HL-60 (cell line): Measurements from ENCODE around the gene ALX4.

Source experiments
- DNase-seq, 2 experiments: peaks; one replicate each; pipeline ENCODE4 v3.0.0-alpha.2; 2010 to 2020; ENCODE audit warnings: low read depth in 1 of 2, low spot score in 1 of 2
- H3K27ac ChIP-seq: fragments of 250-450 bp; sonication (Bioruptor Pico); replicated peaks from 2 replicates; pipeline ENCODE4 v1.5.1; 2020; ENCODE audit warnings: mild to moderate bottlenecking, moderate library complexity
- H3K27me3 ChIP-seq: fragments of 250-450 bp; sonication (Bioruptor Pico); 2 replicates; pipeline ENCODE4 v1.5.1; 2021; ENCODE audit warnings: mild to moderate bottlenecking, moderate library complexity; ENCODE audit not compliant: insufficient read depth, poor library complexity, severe bottlenecking
- H3K4me3 ChIP-seq: replicated peaks from 2 replicates; pipeline ENCODE4 v1.5.1; 2011; ENCODE audit warnings: mild to moderate bottlenecking, control low read depth, low read length; ENCODE audit not compliant: insufficient read depth
- CTCF ChIP-seq: IDR thresholded peaks from one replicate; pipeline ENCODE4 v1.5.1; 2011; ENCODE audit warnings: low read length, control low read depth, inconsistent platforms; ENCODE audit not compliant: insufficient read depth
- GABPA ChIP-seq: IDR thresholded peaks from 2 replicates; pipeline ENCODE4 v1.6.1; 2012; ENCODE audit warnings: low read depth
- POLR2AphosphoS5 ChIP-seq: IDR thresholded peaks from 2 replicates; pipeline ENCODE4 v1.6.1; 2012; ENCODE audit warnings: low read depth
- REST ChIP-seq: IDR thresholded peaks from 2 replicates; pipeline ENCODE4 v1.6.1; 2012; ENCODE audit warnings: low read depth; ENCODE audit not compliant: insufficient replicate concordance
- SPI1 ChIP-seq: IDR thresholded peaks from 2 replicates; pipeline ENCODE4 v1.6.1; 2012; ENCODE audit warnings: low read depth, mild to moderate bottlenecking, borderline replicate concordance

ALX4 gene

GRCh38 chr11:44314733-44315132 is 4.8 kb upstream of the ALX4 start:
- peaks cover 91% of the 10 kb centered on the region for H3K27me3 ChIP-seq
- H3K27ac ChIP-seq: no peak overlapping the region
- TF ChIP-seq CTCF: no peak
- no peak for TF ChIP-seq REST
- no peak for TF ChIP-seq POLR2AphosphoS5
- TF ChIP-seq SPI1: no peak
- TF ChIP-seq GABPA: no peak
- H3K4me3 ChIP-seq: no peak overlapping the region
- no peak for DNase-seq

GRCh38 chr11:44313761-44314489 is 4.0 kb upstream of the ALX4 start:
- Histone ChIP-seq H3K27ac (no peak overlapping the region), H3K4me3 (no peak overlapping the region), H3K27me3 (peaks cover 90% of the 10 kb centered on the region)
- TF ChIP-seq CTCF (no peak), GABPA (no peak), REST (no peak), SPI1 (no peak), POLR2AphosphoS5 (no peak)
- no peak for DNase-seq

GRCh38 chr11:44312876-44313275 is 2.9 kb upstream of the ALX4 start:
- Histone ChIP-seq H3K27ac (no peak overlapping the region), H3K4me3 (no peak overlapping the region), H3K27me3 (peaks cover 89% of the 10 kb centered on the region)
- DNase-seq: no peak
- TF ChIP-seq POLR2AphosphoS5 (no peak), SPI1 (no peak)

GRCh38 chr11:44311339-44312261 is 1.7 kb upstream of the ALX4 start:
- DNase-seq: no peak
- TF ChIP-seq SPI1: no peak
- TF ChIP-seq REST: no peak
- no peak for TF ChIP-seq GABPA
- TF ChIP-seq POLR2AphosphoS5: no peak
- no peak for TF ChIP-seq CTCF
- Histone ChIP-seq H3K27ac (no peak overlapping the region), H3K27me3 (peaks cover 88% of the 10 kb centered on the region), H3K4me3 (no peak overlapping the region)
